Measurements from ENCODE around the gene EP400.
"Not testable (repeated sequence)": the region's sequence is repeated elsewhere in the genome, so short reads cannot be mapped to it uniquely, and the experiment has no call there.

The EP400 gene

GRCh38 chr12:132021031-132021871 is 71.5 kb downstream of the EP400 start:
- no peak for DNase-seq

- DNase-seq, result no peak
Measured at GRCh38 chr12:132021965-132022364, 72.2 kb downstream of the EP400 start.

GRCh38 chr12:132023658-132024057 is 73.9 kb downstream of the EP400 start:
- DNase-seq, result no peak

GRCh38 chr12:132024758-132025157 is 75.0 kb downstream of the EP400 start:
- no peak for DNase-seq

GRCh38 chr12:132025526-132025925 is 75.8 kb downstream of the EP400 start:
- DNase-seq, result no peak

- DNase-seq, result no peak
Measured at GRCh38 chr12:132026061-132026795, 76.5 kb downstream of the EP400 start.

GRCh38 chr12:132026796-132027500 is 77.2 kb downstream of the EP400 start:
- DNase-seq, result no peak

- no peak for DNase-seq
Measured at GRCh38 chr12:132027636-132028035, 77.9 kb downstream of the EP400 start.

GRCh38 chr12:132028111-132028510 is 78.4 kb downstream of the EP400 start:
- no peak for DNase-seq

GRCh38 chr12:132029503-132030300 is 80.0 kb downstream of the EP400 start:
- DNase-seq, result no peak

GRCh38 chr12:132030367-132031038 is 80.8 kb downstream of the EP400 start:
- DNase-seq, result no peak

- DNase-seq, result no peak
Measured at GRCh38 chr12:132033627-132034026, 83.9 kb downstream of the EP400 start.

- DNase-seq, result no peak
Measured at GRCh38 chr12:132036063-132036683, 86.4 kb downstream of the EP400 start.

- no peak for DNase-seq
Measured at GRCh38 chr12:132040906-132041606, 91.3 kb downstream of the EP400 start.

GRCh38 chr12:132043216-132043615 is 93.5 kb downstream of the EP400 start:
- no peak for DNase-seq

- DNase-seq, result no peak
Measured at GRCh38 chr12:132043770-132044467, 94.2 kb downstream of the EP400 start.

- DNase-seq, result no peak
Measured at GRCh38 chr12:132044661-132045412, 95.1 kb downstream of the EP400 start.

- DNase-seq, result no peak
Measured at GRCh38 chr12:132045751-132046150, 96.0 kb downstream of the EP400 start.

- DNase-seq, result no peak
Measured at GRCh38 chr12:132046561-132046960, 96.8 kb downstream of the EP400 start.

GRCh38 chr12:132047630-132048029 is 97.9 kb downstream of the EP400 start:
- not testable (repeated sequence) for DNase-seq
